GM10248 (cell line): ENCODE data around the gene COL8A2.

Experiments
- CTCF ChIA-PET: fragments of 300-600 bp; sonication (Branson Sonifier 250); formaldehyde crosslinking; extraction: SDS; loops from one replicate; lab custom pipeline; 2021; ENCODE audit warnings: antibody characterized with exemption; lab: Yijun Ruan, JAX
- POLR2A ChIA-PET: fragments of 350-650 bp; sonication (Branson Sonifier 250); formaldehyde crosslinking; extraction: SDS; loops from one replicate; lab custom pipeline; 2020; ENCODE audit warnings: antibody characterized with exemption; lab: Yijun Ruan, JAX
- DNase-seq: peaks from one replicate; pipeline ENCODE4 v3.0.0; 2012; ENCODE audit errors: extremely low spot score
- TF ChIP-seq, protein P1 (sequence below): IDR thresholded peaks from 2 replicates; pipeline ENCODE4 v1.5.1; 2012; ENCODE audit warnings: mild to moderate bottlenecking, low read depth; ENCODE audit errors: extremely low read depth, missing control alignments, control extremely low read depth

The COL8A2 gene

DNA sequence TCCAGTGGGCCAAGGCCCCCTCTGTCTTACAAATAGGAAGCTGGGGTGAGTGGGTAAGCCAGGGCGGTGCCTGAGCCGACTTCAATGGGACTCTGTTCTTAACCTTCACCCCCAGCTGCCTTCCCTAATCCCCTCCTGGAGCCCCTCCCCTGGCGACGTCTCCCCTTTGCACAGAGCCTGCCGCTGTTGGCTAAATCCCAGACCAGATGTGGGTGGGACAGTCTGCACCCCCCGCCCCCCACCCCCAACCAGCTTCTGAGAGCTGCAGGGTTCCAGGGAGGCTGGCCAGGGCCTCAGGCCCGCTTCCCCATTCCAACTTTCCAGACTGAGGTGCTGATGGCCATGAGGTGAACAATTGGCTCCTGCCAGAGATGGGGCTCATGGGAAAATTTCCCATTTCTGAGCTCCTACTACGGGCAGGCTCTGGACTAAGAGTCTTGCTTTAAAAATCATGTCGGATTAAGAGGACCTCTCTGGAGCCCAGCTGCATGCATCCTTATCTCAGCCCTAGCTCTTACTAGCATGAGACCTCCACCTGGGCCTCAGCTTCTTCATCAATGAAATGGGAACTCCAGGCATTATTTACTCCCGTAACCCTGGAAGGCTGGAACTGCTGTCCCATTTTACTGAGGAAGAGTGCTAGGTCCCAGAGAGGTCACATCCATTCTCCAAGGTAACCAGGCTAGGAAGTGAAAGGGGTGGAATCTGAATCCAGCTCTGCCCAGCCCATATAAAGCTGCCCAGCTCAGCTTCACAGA is 6.4 kb downstream of the COL8A2 start:
- ChIA-PET POLR2A (no interaction called here), CTCF (interaction anchor here (0.8 to 4.3 kb wide), 5 partner anchors 10 to 31 kb away, joined by 3 to 35 read pairs (median 9); partner anchors contain the start of gene TRAPPC3)
- DNase-seq = no peak
- TF ChIP-seq, protein P1, sequence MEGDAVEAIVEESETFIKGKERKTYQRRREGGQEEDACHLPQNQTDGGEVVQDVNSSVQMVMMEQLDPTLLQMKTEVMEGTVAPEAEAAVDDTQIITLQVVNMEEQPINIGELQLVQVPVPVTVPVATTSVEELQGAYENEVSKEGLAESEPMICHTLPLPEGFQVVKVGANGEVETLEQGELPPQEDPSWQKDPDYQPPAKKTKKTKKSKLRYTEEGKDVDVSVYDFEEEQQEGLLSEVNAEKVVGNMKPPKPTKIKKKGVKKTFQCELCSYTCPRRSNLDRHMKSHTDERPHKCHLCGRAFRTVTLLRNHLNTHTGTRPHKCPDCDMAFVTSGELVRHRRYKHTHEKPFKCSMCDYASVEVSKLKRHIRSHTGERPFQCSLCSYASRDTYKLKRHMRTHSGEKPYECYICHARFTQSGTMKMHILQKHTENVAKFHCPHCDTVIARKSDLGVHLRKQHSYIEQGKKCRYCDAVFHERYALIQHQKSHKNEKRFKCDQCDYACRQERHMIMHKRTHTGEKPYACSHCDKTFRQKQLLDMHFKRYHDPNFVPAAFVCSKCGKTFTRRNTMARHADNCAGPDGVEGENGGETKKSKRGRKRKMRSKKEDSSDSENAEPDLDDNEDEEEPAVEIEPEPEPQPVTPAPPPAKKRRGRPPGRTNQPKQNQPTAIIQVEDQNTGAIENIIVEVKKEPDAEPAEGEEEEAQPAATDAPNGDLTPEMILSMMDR = no peak

DNA sequence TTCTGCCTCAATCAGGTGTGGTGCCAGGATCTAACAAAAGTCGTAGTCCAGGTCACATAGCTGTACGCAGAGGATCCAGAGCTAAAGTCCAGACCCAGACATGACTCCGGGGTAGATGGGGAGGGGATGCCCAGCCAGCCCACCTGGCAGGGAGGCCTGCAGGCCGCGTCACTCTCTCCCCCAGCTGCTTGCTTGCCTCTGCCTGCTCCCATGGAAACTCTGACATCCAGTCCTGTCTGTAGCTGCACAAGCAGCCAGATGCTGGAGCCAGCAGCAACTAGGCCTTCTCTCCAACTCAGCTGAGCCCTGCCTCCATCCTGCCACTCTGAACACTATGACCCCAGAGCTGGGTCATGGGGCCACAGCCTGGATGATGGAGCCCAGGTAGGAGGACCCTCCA is 8.1 kb downstream of the COL8A2 start:
- no peak for DNase-seq
- TF ChIP-seq, protein P1 = no peak
- CTCF ChIA-PET = interaction anchor here (0.6 to 4.3 kb wide), 6 partner anchors 11 to 71 kb away, joined by 3 to 35 read pairs (median 8); partner anchors contain the start of gene TRAPPC3
- POLR2A ChIA-PET = no interaction called here

DNA sequence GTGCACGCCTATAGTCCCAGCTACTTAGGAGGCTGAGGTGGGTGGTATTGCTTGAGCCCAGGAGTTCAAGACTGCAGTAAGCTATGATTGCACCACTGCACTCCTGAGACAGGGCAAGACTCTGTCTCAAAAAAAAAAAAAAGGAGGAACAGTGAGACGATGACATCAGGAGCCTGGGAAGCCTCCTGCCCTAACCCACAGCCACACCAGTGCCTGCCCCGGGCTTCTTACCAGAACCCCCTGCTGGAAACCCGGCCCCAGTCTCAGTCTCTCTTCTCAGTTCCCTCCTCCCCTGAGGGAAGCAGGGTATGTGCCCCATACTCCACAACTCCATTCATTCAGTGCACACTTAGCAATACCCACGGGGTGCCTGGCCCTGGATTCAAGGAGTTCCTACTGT is 9.1 kb downstream of the COL8A2 start:
- ChIA-PET CTCF (interaction anchor here (0.8 to 4.3 kb wide), 2 partner anchors 19 to 26 kb away, joined by 3 to 35 read pairs; no protein-coding TSS in a partner anchor), POLR2A (no interaction called here)
- TF ChIP-seq, protein P1 = no peak
- DNase-seq = no peak

DNA sequence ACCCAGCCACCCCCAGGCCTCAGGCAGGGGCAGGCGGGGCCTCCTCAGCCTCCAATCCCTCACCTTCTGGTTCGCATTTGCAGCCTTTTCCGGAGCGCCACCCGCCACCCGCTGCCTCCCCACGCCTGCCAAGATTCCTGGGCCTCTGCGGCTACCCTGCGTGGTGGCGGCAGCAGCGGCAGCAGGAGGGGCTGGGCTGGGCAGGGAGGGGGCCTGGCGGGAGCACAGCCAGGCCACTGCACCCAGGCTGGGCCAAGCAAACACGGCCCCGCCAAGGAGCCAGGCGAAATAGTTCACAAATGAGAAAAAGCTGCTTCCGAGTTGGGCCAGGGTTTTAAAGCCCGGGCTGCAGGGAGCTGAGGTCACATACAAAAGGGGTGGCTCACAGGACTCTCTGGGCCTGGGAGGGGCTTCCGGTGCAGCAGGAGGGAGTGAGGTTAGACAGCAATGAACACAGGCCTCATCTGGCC is 9.8 kb downstream of the COL8A2 start:
- ChIA-PET POLR2A (no interaction called here), CTCF (interaction anchor here (0.8 kb wide), 1 partner anchor 10 kb away, joined by 3 read pairs; no protein-coding TSS in a partner anchor)
- no peak for DNase-seq
- TF ChIP-seq, protein P1 = no peak

DNA sequence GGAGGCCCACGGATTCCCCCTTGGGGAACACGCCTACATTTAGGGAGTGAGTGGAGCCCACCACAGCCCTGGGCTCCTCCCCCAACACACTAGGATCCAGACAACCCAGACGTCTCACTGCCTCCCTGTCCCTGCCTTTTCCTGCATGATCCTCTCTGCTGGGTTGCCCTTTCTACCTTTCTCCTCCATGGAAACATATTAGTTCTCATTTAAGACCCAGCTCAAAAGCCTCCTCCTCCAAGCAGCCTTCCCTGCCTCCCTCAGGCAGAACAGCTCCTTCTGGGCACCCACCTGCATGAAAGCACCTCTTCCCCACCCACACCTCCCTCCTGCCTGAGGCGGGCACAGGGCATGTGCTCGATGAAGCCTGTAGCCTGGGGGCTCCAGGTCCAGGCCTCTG is 10.7 kb downstream of the COL8A2 start:
- no peak for DNase-seq
- CTCF ChIA-PET = interaction anchor here (0.8 to 1.3 kb wide), 3 partner anchors 9 to 21 kb away, joined by 3 to 5 read pairs (median 3); no protein-coding TSS in a partner anchor
- TF ChIP-seq, protein P1 = no peak
- POLR2A ChIA-PET = interaction anchor here (0.7 kb wide), 1 partner anchor 21 kb away, joined by 6 read pairs; no protein-coding TSS in a partner anchor

DNA sequence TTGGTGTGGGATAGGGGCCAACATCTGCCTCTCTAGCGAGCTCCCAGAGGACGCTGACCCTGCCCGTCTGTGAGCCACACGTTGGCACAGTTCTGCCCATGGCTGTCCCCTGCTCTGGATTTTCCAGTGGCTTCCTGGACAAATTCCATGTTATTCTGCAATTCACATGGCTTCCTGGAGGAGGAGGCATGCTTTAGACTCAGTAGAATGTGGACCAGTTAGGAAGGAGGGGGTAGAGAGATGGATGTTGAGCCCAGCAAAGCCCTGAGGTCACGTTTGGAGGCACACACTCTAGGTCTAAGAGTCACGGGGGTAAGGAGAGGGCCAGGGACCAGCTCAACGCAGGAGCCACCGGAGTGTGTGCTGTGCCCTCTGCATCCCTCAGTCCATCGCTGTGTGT is 12.2 kb downstream of the COL8A2 start:
- TF ChIP-seq, protein P1 = no peak
- POLR2A ChIA-PET = no interaction called here
- DNase-seq = no peak
- CTCF ChIA-PET = no interaction called here
